HepG2 (cell line): ENCODE measurements around the gene HDAC5. TPM values are rescaled to one million over a fixed set of nuclear protein-coding genes. Genes with fewer than 3 reads are reported as not detected.

ENCODE experiments used
- CEBPG ChIP-seq: IDR thresholded peaks from 2 replicates; pipeline ENCODE4 v1.6.1; 2016
- FOXP4 ChIP-seq: sonication (generic); formaldehyde crosslinking; IDR thresholded peaks from 2 replicates; pipeline ENCODE4 v1.4.0; 2020; ENCODE audit warnings: missing genetic modification reagents
- GMEB1 ChIP-seq: sonication (generic); formaldehyde crosslinking; IDR thresholded peaks from 2 replicates; pipeline ENCODE4 v1.5.1; 2020; ENCODE audit warnings: missing genetic modification reagents, mild to moderate bottlenecking, borderline replicate concordance
- MNT ChIP-seq: fragments of 450-650 bp; IDR thresholded peaks from 2 replicates; pipeline ENCODE4 v1.6.1; 2016
- MYPOP ChIP-seq: sonication (generic); formaldehyde crosslinking; IDR thresholded peaks from 2 replicates; pipeline ENCODE4 v1.8.1; 2023; ENCODE audit warnings: mild to moderate bottlenecking, moderate library complexity, missing genetic modification reagents
- NFYC ChIP-seq: IDR thresholded peaks from 2 replicates; pipeline ENCODE4 v1.6.1; 2016; ENCODE audit warnings: missing genetic modification reagents, missing compliant biosample characterization
- NR2F1 ChIP-seq, 2 experiments: fragments of 450-650 bp in 1 of 2; formaldehyde crosslinking in 1 of 2; IDR thresholded peaks; 2 replicates each; pipeline versions ENCODE4 v1.5.0 to v1.6.1; 2016 to 2020; ENCODE audit warnings: mild to moderate bottlenecking in 1 of 2, missing compliant biosample characterization in 1 of 2, missing genetic modification reagents in 1 of 2, moderate library complexity in 1 of 2
- POGZ ChIP-seq: sonication (generic); formaldehyde crosslinking; IDR thresholded peaks from 2 replicates; pipeline ENCODE4 v1.4.0; 2020; ENCODE audit warnings: mild to moderate bottlenecking, missing genetic modification reagents
- SOX5 ChIP-seq: IDR thresholded peaks from 2 replicates; pipeline ENCODE4 v1.6.1; 2016; ENCODE audit warnings: borderline replicate concordance
- TAF15 ChIP-seq: fragments of 200-400 bp; formaldehyde crosslinking; IDR thresholded peaks from one replicate; pipeline ENCODE4 v1.6.1; 2018; ENCODE audit warnings: mild to moderate bottlenecking, low read depth, low read length; ENCODE audit not compliant: poor library complexity, severe bottlenecking
- ZFX ChIP-seq: sonication (generic); formaldehyde crosslinking; IDR thresholded peaks from 2 replicates; pipeline ENCODE4 v1.4.0; 2020; ENCODE audit warnings: mild to moderate bottlenecking, low read depth, missing genetic modification reagents, moderate library complexity
- ZMAT3 ChIP-seq: sonication (generic); formaldehyde crosslinking; conservative IDR thresholded peaks from 2 replicates; pipeline ENCODE4 v1.7.0; 2021; ENCODE audit warnings: missing genetic modification reagents
- ZNF512B ChIP-seq: sonication (generic); formaldehyde crosslinking; IDR thresholded peaks from 2 replicates; pipeline ENCODE4 v1.5.1; 2020; ENCODE audit warnings: missing genetic modification reagents, mild to moderate bottlenecking, borderline replicate concordance
- ZNF639 ChIP-seq: conservative IDR thresholded peaks from 2 replicates; pipeline ENCODE4 v1.6.1; 2018; ENCODE audit warnings: missing genetic modification reagents
- ZNF775 ChIP-seq: sonication (generic); formaldehyde crosslinking; IDR thresholded peaks from 2 replicates; pipeline ENCODE4 v1.4.0; 2020; ENCODE audit warnings: missing genetic modification reagents, mild to moderate bottlenecking, moderate library complexity, borderline replicate concordance
- polyA plus RNA-seq, 8 experiments: library from polyadenylated mRNA; depleted of rRNA in 3 of 8; stranded (reverse) in 7 of 8; unstranded in 1 of 8; fragments of >200 nt; fragmentation: Illumina TruSeq in 4 of 8; extraction: Trizol in 4 of 8; gene quantifications; 2 replicates each; pipeline versions ENCODE4 v1.2.1 to v1.2.3, GENCODE V29; 2011 to 2016; ENCODE audit warnings: low read depth in 4 of 8, missing spikeins in 1 of 8, mixed read lengths in 1 of 8; ENCODE audit not compliant: insufficient read depth in 1 of 8
- total RNA-seq, 5 experiments: library from RNA; depleted of rRNA; stranded (reverse); fragments of >200 nt; fragmentation: Illumina TruSeq; extraction: Trizol; gene quantifications; 2 replicates each; pipeline ENCODE4 v1.2.3, GENCODE V29; 2016; ENCODE audit warnings: low read depth in 1 of 5

HDAC5 gene
- total and polyA plus RNA-seq, 2 of the 13 experiments (the other 11 are each of a cell fraction or from before 2014, with no cell fraction given): 46.4 to 85.4 TPM

GRCh38 chr17:44070455-44071197, 52.8 kb downstream of the HDAC5 start, which contains the start of gene G6PC3 (continued):
- TF ChIP-seq MYPOP: peak; percentile 88
- peak; percentile 59 for TF ChIP-seq NFYC (CRISPR knock-in tag)
- peak; percentile 100 for TF ChIP-seq MNT
- TF ChIP-seq ZNF512B (CRISPR knock-in tag): no peak
- TF ChIP-seq TAF15: peak; percentile 88
- peak; percentile 100 for TF ChIP-seq ZNF639 (CRISPR knock-in tag)
- no peak for TF ChIP-seq ZNF775 (CRISPR knock-in tag)
- peak; percentile 84 for TF ChIP-seq SOX5
- TF ChIP-seq FOXP4: peak; percentile 82
- peak; percentile 72 for TF ChIP-seq CEBPG (CRISPR knock-in tag)
- TF ChIP-seq ZFX (CRISPR knock-in tag): peak; percentile 100
- TF ChIP-seq GMEB1 (CRISPR knock-in tag): peak; percentile 95
- TF ChIP-seq POGZ (CRISPR knock-in tag): peak; percentile 77; the same call in 1 of the 2 replicates
- no peak; a peak in 1 of 4 replicates for TF ChIP-seq NR2F1 (CRISPR knock-in tag; IDR thresholded peaks at IDR 0.05)
- peak; percentile 99 for TF ChIP-seq ZMAT3
